Measurements from ENCODE around the gene NSF.
"Not testable (repeated sequence)": the region's sequence is repeated elsewhere in the genome, so short reads cannot be mapped to it uniquely, and the experiment has no call there.

The NSF gene

DNA sequence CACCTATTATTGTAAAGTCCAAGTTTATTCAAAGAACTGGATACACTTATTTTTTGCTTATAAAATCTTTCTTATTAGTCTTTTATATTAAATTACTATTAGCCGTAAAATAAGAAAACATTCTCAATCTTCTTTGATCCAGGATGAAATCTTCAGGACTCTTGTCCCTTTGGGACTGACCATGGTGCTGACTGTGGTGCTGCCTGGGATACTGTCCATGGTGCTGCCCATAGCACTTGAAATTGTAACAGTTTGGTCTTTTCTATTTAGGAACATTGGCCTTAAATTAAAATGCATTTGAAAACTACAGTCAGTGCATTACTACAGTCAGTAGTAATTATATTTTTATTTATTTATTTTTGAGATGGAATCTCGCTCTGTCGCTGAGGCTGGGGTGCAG is 41.7 kb downstream of the NSF start:
- not testable (repeated sequence) for DNase-seq

DNA sequence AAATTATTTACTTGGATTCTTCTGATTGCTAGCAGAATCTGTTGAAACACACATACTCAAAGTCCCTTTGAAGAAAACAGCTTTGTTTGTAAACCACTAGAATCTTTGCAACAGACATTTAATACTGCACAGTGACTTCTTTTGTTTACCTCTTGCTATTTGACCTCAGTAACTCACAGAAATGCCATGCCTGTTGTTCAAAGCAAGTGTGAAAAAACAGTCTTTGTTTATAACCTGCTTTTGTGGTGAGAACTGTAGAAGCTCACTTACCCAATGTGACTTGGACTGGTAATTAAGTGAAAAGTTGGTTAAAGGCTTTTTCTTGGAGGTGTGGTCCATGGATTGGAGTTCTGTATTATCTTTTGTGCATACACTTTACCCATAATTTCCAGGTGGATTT is 44.4 kb downstream of the NSF start:
- DNase-seq, result not testable (repeated sequence)

DNA sequence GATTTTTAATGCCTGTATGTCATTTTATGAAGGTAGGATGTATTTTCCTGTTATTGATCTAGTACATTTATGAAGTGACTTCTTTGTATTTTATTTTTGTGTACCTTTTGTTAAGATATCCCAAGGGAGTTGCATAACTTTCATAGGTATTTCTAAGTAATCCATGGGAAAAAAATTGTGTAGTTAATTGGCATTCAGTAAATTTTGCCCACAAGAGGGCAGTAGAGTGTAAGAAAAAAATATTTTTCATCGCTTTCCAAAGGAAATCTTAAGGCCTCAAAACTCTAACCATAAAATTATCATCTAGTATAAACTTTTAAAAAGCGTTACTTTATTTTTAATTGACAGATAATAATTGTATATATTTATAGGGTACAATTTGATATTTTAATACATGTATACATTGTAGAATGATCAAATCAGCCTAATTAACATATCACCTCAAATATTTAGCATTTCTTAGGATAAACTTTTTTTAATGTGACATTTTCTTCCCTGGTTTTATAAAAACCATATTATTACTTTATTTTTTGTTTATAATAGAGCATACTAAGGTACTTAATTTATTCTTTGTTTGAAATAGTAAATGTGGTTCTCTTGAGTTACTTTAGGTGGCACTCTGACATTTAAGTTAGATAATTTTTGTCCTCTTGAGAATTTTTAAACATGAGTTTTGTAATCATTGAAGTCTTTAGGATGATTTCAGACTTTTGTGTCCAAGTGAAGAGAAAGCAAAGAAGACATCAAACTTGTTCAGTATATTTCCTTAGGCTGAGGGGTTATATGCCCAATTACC is 51.6 kb downstream of the NSF start:
- not testable (repeated sequence) for DNase-seq

DNA sequence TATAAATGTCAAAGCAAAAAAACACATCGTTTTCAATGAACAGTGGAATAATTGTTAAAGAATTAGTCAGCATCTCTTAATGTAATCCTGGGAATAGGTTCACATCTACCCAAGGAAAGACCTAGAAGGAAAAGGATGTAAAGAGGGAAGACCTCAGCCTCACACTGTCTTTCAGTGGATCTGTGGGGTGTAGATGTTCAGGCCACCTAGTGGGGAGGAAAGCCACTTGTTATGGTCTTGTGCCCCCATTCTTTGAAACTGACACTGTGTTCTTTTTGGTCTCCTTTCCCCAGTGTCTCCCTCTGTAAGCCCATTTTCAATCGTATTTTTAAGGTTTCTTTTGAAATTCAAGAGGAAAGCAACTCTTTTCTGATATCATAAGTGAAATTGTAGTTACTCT is 56.8 kb downstream of the NSF start:
- not testable (repeated sequence) for DNase-seq

DNA sequence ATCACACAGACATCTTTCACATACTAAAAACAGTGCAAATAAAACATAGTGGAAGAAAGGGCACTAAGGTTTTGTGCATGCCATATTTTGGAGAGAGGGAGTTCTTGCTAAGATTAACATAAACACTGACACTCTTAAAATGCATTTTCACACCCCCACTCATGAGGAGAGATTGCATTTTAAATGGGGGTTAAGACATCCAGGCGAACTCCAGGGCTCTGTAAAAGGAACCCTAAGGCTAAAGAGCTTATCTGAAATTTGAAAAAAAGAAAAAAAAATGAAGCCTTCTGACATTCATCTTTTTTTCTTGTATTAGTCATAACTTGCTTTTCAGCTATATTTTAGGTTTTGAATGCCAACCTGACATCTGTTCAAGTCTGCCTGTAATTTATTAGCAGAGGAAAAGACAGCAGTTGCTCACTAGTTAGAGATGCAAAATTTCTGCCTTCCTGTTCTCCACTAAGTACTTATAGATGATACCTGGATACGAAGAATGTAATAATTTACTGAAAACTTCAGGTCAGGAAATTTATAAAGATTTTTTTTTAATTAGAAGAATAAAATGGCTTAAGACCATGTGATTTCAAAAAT is 57.3 kb downstream of the NSF start:
- not testable (repeated sequence) for DNase-seq

DNA sequence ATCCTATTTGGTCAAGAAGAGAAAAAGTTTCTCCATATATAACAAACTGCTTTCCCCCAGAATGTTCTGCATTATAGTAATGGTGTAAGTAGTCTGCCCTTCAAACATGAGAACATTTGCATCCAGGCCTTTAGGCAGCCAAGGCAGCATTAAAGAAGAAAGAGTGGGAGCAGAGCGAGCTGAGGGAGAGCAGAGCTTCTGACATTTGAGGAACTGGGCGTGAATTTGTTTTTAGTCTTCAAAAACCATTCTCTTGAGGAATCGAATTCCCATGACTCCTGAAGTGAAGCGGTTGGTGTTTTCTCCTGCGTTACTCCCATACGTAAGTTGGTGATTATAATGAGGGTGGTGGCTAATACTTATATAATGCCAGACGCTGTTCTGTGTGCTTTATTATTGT is 58.8 kb downstream of the NSF start:
- not testable (repeated sequence) for DNase-seq

DNA sequence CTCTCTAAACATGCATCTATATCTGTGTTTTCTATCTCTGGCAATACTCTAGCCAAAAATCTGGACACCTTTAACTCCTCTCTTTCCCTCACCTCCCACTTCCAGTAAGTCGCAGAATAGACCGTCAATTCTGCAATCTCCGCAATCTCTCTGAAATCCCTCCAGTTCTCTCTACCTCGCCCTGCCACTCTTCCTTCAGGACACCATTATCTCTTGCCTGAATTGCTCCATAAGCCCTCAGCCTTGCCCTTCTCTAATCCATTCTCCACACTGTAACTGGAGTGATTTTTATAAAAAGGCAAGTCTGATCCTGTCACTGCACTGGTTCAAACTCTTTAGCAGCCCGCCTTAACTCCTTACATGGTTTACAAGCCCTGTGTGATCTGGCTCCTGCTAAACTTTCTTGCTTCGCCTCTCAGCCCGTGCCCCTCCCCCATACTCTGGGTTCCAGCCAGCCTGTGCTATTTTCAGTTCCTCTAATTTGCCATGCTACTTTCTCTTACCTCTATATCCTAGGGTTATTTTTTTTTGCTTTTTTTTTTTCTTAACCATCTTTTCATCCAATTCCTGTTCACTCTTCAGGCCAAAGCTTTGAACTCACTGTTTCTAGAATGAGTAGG is 61.7 kb downstream of the NSF start:
- not testable (repeated sequence) for DNase-seq

DNA sequence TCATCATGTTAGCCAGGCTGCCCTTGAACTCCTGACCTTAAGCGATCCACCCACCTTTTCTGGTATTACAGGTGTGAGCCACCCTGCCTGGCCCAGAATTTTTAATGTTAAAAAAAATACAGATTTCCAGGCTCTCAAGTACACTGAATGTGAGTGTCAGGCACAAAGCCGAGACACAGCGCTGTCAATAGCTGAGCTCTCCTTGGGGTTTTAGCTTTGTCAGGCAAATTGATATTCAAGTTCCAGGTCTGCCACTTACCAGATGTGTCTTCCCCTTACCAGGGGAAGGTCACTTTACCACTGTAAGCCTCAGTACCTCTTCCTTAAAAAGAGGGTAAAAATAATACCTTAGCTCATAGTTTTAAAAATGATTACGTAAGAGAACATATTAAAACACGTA is 67.8 kb downstream of the NSF start:
- not testable (repeated sequence) for DNase-seq

DNA sequence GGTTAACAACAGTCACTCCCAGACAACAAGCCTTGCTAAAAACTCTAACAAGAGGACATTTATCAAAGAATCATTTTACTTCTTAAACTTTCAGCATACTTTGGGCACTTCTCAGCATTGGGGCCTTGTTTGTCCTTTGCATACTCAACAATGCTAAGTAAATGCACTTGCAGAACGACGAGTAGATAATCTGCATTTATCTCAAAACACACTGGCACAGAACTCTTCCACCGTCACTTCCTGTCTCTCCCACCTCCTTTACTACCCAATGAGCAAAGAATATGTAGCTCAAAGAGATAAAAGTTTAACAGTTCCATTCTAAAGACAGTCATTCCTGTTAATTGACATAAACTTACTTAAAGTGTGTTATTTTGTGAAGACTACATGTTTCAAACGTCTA is 69.2 kb downstream of the NSF start:
- not testable (repeated sequence) for DNase-seq

DNA sequence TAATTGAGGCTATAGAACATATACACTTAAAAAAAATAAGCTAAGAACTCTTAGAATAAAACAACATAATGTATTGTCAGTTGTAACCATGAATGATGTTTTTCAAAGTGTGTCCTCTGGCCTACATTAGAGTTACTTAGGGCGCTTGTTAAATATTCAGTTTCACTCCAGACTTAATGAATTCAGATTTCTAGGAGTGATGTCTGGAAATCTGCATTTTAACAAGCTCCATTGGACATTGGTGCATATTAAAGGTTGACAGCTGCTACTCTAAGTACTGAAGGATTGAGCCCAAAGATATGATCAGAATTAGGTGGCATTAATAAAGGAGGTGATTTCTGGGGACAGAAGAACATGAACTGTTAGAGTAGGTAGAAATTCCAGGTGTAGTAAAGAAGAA is 72.7 kb downstream of the NSF start:
- DNase-seq, result not testable (repeated sequence)

DNA sequence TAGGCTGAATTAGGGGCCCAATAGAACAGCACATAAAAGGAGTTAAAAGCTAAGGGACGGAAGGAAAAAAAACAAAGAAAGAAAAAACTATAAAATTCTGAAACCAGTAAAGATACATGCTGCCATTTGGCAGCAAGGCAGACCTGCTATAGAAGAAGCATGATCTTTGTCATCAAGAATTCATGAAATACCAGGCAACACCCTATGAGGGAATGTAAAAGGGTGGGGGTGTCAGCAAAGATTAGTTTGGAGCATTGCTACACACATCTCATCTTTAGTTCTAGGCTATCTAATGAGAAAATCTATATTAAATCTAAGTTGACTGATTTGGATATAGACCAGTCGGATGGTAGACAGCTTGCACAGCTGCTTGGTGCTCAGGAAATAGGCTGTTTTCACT is 73.1 kb downstream of the NSF start:
- DNase-seq, result not testable (repeated sequence)

DNA sequence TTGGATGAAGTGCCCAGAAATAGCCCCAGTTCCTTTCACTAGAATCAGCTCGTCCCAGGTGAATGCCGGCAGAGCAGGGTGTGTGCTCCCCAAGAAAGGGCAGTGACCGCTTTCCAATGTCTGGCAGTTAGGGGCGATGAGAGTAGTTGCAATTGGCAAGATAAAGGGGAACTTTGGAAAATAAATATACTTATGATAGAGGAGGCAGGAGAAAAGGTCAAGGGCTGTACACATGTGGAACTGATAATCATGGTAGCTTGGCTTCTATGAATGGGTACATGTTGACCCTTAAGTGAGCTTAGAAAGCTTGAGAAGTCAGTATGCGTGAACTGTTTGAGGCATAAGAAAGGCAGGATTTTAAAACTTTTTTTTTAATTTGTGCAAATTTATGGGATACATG is 75.5 kb downstream of the NSF start:
- DNase-seq, result not testable (repeated sequence)

DNA sequence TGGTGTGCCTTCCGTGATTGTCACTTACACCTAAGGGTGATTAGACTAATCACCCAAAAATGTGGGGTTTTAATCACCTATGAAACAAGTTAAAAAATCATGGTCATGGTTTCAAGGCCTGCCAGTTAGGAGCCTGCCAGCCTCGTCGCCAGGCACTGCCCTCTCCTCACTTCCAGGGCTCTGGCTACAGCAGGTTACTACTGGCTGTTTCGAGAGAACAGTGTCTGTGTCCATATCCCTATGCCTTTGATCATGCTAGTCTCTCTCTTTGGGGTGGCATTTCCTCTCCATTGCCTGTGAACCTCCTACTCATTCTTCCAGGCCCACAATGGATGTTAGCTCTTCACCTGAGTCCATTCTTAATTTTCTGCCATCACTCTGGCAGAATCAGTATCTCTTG is 80.3 kb downstream of the NSF start:
- DNase-seq, result not testable (repeated sequence)

DNA sequence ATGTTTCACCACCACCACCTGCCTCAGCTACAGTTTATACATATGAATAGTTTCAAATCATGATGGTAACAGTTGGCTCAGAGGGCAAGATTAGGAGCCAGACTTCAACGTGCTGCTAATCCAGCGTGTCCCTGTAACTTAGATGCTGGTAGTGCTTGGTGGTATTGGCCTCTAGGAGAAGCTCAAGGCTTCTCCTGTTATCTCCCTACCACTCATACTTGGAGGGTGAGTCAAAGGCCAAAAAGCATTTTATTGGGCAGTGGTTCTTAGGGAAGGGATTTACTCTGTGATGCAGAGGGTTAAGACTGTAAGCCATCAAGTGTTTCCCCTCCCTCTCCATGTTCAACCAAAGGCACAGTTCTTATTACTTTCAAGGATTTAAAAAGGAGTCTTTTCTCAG is 82.3 kb downstream of the NSF start:
- DNase-seq, result not testable (repeated sequence)

DNA sequence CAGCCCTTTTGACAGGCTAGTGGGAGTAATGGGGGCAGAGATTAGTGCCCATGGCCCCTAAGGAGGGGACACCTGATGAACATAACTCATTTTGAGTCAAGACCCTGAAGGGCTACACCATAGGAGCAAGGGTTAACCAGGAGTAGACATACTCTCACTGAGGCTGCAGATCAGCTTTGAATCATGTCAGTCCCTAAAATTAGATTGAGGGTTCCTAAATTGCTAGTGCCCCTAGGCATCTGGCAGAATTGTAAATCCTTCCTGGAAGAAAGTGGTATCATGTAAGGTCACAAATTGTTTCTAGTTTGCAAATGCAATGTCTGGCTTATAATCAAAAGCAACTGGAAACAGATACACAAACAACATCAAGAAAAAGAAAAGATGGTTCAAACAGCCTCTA is 87.3 kb downstream of the NSF start:
- not testable (repeated sequence) for DNase-seq

DNA sequence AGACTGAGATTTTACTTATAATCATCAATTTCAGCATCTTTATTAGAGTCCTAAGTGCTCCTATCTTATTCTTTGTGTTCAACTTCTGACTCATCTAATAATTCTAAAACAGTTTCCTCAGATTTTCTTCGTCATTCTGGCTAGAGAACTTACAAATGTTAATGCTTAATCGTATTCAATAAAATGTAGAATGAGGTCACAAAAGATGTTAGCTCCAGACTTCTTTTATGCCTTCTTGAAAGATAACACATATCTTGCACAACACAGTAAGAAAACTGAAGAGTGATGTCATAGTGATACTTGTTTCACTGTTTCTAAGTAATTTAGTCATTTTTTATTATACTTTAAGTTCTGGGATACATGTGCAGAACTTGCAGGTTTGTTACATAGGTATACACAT is 93.2 kb downstream of the NSF start:
- not testable (repeated sequence) for DNase-seq

DNA sequence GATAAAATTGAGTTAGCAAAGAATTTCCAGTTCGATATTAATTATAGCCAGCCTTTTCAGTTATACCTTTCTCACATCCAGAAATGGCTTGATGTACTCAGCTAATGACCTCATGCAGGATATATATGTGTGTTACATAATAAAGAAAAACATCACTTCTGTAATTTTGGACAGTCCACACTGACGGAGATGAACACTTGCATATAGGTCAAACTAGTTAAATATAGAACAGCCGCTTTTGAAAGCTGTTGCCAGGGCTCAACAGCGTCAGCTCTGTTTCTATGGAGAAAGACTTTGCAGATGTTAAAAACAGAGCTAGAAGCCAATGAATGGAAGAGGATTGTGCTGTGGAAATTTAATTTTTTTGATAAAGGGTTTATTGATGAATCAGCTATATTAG is 94.8 kb downstream of the NSF start:
- DNase-seq, result not testable (repeated sequence)

DNA sequence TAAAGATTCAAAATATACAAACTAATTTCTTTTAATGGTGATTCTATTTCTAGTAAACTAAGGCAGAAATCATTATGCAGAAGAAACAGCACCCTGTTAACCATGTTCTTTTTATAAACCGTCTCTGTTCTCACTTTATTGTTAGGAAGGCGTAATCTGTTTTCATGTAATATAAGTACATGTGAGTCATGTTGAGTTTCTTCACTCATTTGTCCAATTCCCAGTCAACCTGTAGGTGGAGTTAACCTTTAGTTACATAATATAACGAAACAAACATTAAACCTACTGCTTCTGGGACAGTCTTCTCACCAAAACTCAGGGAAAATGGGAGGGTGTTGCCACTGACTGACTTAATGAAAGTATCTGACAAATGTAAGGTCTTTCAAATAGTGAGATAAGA is 101.7 kb downstream of the NSF start:
- not testable (repeated sequence) for DNase-seq

DNA sequence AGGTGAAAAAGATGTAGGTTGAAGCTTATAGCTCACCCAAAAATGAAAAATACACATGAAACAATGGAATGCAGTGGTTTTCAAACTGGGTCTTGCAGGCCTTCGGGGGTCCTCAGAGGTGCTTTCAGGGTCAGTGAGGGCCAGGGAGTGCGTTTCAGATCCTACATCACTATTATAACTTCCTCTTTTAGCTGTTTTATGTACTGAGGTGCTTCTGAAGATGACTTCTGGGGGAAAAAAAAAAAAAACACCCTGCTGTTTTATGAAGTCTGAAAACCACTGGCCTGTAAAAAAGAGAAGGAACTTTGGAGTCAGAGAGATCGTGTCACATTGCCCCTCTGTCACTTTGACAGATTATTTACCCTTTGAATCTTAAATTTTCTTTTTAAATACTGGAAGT is 102.8 kb downstream of the NSF start:
- DNase-seq, result not testable (repeated sequence)

DNA sequence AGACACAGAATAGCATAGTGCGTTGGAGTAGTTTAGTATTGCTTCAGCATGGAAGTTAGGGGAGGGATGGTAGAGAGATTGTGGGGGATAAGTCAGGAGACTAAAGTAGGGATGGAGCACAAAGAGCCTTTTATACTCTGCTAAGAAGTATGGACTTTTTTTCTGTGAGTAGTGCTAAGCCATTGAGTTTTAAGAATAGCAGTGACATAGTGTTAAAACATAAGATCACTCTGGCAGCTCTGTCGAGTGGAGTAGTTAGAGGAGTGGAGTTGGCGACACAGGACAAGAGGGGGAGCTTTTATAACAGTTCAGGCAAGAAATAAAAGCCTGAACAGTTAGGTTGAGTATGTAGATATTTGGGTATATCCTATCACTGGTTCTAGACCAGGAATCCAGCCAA is 106.1 kb downstream of the NSF start:
- not testable (repeated sequence) for DNase-seq

DNA sequence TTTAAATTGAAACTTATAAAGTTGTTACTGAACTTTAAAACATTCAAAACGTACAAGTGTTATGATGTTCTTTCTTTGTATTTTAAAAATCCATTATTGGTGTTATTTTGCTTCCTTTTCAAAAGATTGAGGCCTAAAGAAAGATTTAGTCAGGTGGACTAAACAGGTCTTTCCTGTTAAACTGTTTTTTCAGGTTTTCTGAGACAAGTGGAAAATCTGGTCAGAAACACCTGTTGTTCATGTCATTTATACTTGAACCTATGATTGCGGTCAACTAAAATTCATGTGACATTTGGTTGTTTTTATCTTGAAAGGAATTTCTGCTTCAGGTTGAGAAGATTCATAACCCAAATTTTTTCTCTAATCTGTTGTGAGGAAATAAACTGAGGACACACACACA is 108.5 kb downstream of the NSF start:
- not testable (repeated sequence) for DNase-seq

DNA sequence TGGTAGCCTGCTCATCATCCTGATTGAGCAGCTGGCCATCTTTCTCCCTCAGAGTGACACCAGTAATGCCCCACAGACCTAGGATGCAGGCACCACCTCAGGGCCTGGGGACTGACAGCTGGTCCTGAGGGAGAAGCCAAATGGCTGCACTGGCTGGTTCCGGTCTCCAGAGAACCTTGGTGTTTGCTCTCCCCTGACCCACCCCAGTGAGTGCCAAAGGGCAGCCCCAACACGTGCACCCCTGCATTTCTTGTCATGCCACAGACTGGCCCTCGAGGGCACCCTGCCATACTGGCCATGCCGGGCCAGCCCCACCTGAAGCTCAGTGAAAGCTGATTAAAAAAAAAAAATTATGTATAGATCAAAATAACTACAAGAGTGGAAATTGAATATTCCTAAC is 127.5 kb downstream of the NSF start:
- no peak for DNase-seq

DNA sequence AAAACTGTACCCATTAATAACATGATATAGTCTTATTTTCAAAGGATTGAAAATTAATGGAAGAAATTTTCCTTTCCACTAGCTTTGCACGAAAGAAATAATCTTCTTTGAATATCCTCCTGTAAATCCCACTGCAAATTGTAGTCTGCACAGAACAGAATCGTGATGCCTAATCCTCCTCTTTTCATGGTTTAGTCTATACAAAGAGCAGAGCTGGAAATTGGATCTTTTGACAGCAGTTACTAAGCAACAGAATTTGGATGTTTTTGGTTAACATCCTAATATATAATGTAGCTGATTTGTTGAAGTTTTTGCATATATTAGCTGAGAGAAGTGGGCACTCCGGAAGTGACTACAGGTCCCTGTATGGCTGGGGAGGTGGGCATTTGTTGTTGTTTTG is 129.4 kb downstream of the NSF start:
- DNase-seq, result no peak

DNA sequence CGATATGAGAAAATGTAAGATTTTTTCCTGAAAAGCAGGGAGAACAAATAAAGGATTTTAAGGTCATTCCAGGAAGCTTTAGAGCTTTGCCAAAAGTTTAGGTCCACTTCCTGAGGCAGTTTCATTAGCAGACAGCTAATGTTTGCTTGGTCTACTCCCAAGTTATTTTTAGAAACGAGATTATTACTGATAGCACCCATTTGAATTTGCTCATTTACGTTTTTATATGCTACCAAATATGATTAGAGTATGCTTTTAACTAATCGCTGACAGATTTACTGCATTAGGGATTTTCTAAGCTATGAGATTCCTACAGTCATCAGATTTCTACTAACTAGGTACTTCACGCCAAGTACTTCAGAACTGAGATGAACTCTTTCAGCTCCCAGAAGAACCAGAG is 129.9 kb downstream of the NSF start:
- DNase-seq, result no peak

Data from activated gamma-delta T cell treated with Interleukin-2 at 50 U/mL for 16 hours (primary cell).